Liver (tissue), 3 donors: ENCODE results near the gene RNFT2.

Source experiments
- CTCF ChIP-seq: fragments of 150-350 bp; IDR thresholded peaks from 2 replicates; pipeline ENCODE4 v1.5.1; 2017; ENCODE audit warnings: improper control_type of control experiment, low read depth, low read length; ENCODE audit not compliant: missing input control
- RAD21 ChIP-seq, 2 donors: IDR thresholded peaks; 2 replicates each; pipeline ENCODE4 v1.6.1; 2016; ENCODE audit warnings: antibody characterized with exemption in 2 of 2, mild to moderate bottlenecking in 2 of 2
- donor health status: healthy.
- donor health status: healthy.

DNA sequence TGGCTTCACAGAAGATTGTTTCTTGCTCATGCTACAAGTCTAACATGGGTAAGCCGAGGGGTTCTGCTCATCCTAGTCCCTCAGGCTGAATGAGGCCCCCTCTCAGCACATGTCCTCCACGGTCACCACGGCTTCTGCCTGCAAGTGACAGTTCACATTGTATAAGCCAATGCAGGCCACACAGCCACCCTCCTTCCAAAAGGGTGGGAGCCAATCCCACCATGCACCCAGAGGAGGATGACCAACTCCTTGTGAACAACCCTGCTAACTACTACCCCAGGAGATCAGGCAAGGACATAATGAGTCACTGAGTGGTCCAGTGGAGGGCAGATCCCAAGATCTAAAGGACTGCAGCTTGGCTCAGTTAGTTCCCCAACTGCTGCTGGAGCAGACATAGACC is 6.3 kb upstream of the RNFT2 start:
- no peak for TF ChIP-seq RAD21 (IDR thresholded peaks at IDR 0.05)
- TF ChIP-seq CTCF: no peak
